K562 (cell line): Measurements from ENCODE around the gene STOX2.

Source experiments
- ATF2 ChIP-seq: sonication (generic); formaldehyde crosslinking; IDR thresholded peaks from 2 replicates; pipeline ENCODE4 v1.8.1; 2022; ENCODE audit warnings: missing genetic modification reagents
- CREB1 ChIP-seq, 2 experiments: sonication (generic) in 1 of 2; formaldehyde crosslinking in 1 of 2; IDR thresholded peaks; 2 replicates each; pipeline versions ENCODE4 v1.6.1 to v1.8.0; 2012 to 2022; ENCODE audit warnings: inconsistent platforms in 1 of 2, mild to moderate bottlenecking in 1 of 2, missing genetic modification reagents in 1 of 2, moderate library complexity in 1 of 2
- E2F5 ChIP-seq: sonication (generic); formaldehyde crosslinking; IDR thresholded peaks from 2 replicates; pipeline ENCODE4 v1.8.0; 2022; ENCODE audit warnings: mild to moderate bottlenecking, missing genetic modification reagents
- JUNB ChIP-seq: fragments of 450-650 bp; formaldehyde crosslinking; conservative IDR thresholded peaks from 2 replicates; pipeline ENCODE4 v1.4.0; 2020; ENCODE audit warnings: mild to moderate bottlenecking
- RBM14 ChIP-seq: fragments of 200-400 bp; formaldehyde crosslinking; IDR thresholded peaks from 2 replicates; pipeline ENCODE4 v1.6.1; 2018; ENCODE audit warnings: low read depth, mild to moderate bottlenecking, low read length, moderate library complexity, borderline replicate concordance; ENCODE audit not compliant: insufficient read depth
- TF ChIP-seq, protein P1 (sequence below), 3 experiments: IDR thresholded peaks in 2 of 3; conservative IDR thresholded peaks in 1 of 3; 2 replicates each; pipeline ENCODE4 v1.5.1; 2011 to 2012; ENCODE audit warnings: low read length in 3 of 3, mild to moderate bottlenecking in 3 of 3, control low read depth in 2 of 3, improper control_type of control experiment in 1 of 3, inconsistent platforms in 1 of 3, low read depth in 1 of 3, mixed read lengths in 1 of 3, moderate library complexity in 1 of 3; ENCODE audit not compliant: insufficient read depth in 2 of 3
- TF ChIP-seq, protein P2 (sequence below): fragments of 450-650 bp; formaldehyde crosslinking; conservative IDR thresholded peaks from 2 replicates; pipeline ENCODE4 v1.4.0; 2022; ENCODE audit warnings: mild to moderate bottlenecking, missing genetic modification characterization
- TF ChIP-seq, protein P3 (sequence below): fragments of 250-450 bp; sonication (Bioruptor Pico); IDR thresholded peaks from 2 replicates; pipeline ENCODE4 v1.5.0; 2021; ENCODE audit warnings: mild to moderate bottlenecking, borderline replicate concordance

DNA sequence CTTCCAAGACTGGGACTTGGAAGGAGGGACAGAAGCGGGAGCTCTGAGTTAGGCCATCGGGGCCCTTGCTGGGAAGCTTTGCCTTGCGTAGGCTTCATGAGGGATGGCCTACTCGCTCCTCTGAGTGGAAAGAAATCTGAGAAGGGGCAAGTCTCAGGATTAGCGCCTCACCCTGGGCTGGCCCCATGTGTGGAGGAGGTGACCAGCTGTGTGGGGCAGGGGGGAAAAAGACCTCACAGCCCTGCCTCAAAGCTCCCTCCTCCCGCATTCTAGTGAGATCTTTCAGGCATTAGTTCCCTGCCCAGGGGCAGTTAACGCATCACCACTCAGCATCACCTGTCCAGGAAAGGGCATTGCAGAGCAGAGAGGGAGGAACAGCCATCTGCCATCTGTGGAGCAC, 156.5 kb downstream of the STOX2 start:
- TF ChIP-seq JUNB (CRISPR knock-in tag) (no peak), ATF2 (no peak), E2F5 (CRISPR knock-in tag) (no peak), RBM14 (no peak), CREB1 (IDR thresholded peaks at IDR 0.05) (no peak), CREB1 (CRISPR knock-in tag; IDR thresholded peaks at IDR 0.05) (no peak)
- TF ChIP-seq, protein P1, sequence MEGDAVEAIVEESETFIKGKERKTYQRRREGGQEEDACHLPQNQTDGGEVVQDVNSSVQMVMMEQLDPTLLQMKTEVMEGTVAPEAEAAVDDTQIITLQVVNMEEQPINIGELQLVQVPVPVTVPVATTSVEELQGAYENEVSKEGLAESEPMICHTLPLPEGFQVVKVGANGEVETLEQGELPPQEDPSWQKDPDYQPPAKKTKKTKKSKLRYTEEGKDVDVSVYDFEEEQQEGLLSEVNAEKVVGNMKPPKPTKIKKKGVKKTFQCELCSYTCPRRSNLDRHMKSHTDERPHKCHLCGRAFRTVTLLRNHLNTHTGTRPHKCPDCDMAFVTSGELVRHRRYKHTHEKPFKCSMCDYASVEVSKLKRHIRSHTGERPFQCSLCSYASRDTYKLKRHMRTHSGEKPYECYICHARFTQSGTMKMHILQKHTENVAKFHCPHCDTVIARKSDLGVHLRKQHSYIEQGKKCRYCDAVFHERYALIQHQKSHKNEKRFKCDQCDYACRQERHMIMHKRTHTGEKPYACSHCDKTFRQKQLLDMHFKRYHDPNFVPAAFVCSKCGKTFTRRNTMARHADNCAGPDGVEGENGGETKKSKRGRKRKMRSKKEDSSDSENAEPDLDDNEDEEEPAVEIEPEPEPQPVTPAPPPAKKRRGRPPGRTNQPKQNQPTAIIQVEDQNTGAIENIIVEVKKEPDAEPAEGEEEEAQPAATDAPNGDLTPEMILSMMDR (IDR thresholded peaks at IDR 0.05 in 2 of 3, conservative IDR thresholded peaks at IDR 0.05 in 1 of 3; ENCODE audit: insufficient read depth in 2 of 3, low read depth in 1 of 3, low read length in 3 of 3), result no peak
- TF ChIP-seq, protein P2, sequence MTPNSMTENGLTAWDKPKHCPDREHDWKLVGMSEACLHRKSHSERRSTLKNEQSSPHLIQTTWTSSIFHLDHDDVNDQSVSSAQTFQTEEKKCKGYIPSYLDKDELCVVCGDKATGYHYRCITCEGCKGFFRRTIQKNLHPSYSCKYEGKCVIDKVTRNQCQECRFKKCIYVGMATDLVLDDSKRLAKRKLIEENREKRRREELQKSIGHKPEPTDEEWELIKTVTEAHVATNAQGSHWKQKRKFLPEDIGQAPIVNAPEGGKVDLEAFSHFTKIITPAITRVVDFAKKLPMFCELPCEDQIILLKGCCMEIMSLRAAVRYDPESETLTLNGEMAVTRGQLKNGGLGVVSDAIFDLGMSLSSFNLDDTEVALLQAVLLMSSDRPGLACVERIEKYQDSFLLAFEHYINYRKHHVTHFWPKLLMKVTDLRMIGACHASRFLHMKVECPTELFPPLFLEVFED (CRISPR knock-in tag), result no peak
- TF ChIP-seq, protein P3, sequence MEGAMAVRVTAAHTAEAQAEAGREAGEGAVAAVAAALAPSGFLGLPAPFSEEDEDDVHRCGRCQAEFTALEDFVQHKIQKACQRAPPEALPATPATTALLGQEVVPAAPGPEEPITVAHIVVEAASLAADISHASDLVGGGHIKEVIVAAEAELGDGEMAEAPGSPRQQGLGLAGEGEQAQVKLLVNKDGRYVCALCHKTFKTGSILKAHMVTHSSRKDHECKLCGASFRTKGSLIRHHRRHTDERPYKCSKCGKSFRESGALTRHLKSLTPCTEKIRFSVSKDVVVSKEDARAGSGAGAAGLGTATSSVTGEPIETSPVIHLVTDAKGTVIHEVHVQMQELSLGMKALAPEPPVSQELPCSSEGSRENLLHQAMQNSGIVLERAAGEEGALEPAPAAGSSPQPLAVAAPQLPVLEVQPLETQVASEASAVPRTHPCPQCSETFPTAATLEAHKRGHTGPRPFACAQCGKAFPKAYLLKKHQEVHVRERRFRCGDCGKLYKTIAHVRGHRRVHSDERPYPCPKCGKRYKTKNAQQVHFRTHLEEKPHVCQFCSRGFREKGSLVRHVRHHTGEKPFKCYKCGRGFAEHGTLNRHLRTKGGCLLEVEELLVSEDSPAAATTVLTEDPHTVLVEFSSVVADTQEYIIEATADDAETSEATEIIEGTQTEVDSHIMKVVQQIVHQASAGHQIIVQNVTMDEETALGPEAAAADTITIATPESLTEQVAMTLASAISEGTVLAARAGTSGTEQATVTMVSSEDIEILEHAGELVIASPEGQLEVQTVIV, result no peak
